WTC11 (cell line): Measurements from ENCODE around the gene TENT5A.

Source experiments
- CREM ChIP-seq: sonication (generic); formaldehyde crosslinking; IDR thresholded peaks from 2 replicates; pipeline ENCODE4 v1.8.1; 2022; ENCODE audit warnings: mild to moderate bottlenecking, missing genetic modification reagents, moderate library complexity
- CTCF ChIP-seq: fragments of 200-600 bp; IDR thresholded peaks from 2 replicates; pipeline ENCODE4 v1.8.0; 2022; ENCODE audit warnings: antibody characterized with exemption
- EMX1 ChIP-seq: fragments of 250-450 bp; sonication (Bioruptor Pico); IDR thresholded peaks from 2 replicates; pipeline ENCODE4 v1.8.0; 2021; ENCODE audit warnings: mild to moderate bottlenecking
- ESRRA ChIP-seq: sonication (generic); formaldehyde crosslinking; IDR thresholded peaks from 2 replicates; pipeline ENCODE4 v1.8.1; 2022; ENCODE audit warnings: mild to moderate bottlenecking, missing genetic modification reagents, borderline replicate concordance
- GTF2I ChIP-seq: fragments of 250-450 bp; sonication (Bioruptor Pico); conservative IDR thresholded peaks from 2 replicates; pipeline ENCODE4 v1.4.0; 2021; ENCODE audit warnings: mild to moderate bottlenecking
- NFYB ChIP-seq: sonication (generic); formaldehyde crosslinking; conservative IDR thresholded peaks from 2 replicates; pipeline ENCODE4 v1.8.0; 2022; ENCODE audit warnings: low read depth, missing genetic modification reagents
- SP1 ChIP-seq: sonication (generic); formaldehyde crosslinking; conservative IDR thresholded peaks from 2 replicates; pipeline ENCODE4 v1.8.1; 2022; ENCODE audit warnings: missing genetic modification reagents
- TEAD4 ChIP-seq: sonication (generic); formaldehyde crosslinking; IDR thresholded peaks from 2 replicates; pipeline ENCODE4 v1.8.0; 2022; ENCODE audit warnings: mild to moderate bottlenecking, missing genetic modification reagents
- TF ChIP-seq, protein P1 (sequence below): sonication (generic); formaldehyde crosslinking; IDR thresholded peaks from 2 replicates; pipeline ENCODE4 v1.8.0; 2022; ENCODE audit warnings: mild to moderate bottlenecking, missing genetic modification reagents
- TF ChIP-seq, protein P2 (sequence below): sonication (generic); formaldehyde crosslinking; IDR thresholded peaks from 2 replicates; pipeline ENCODE4 v1.8.1; 2023; ENCODE audit warnings: mild to moderate bottlenecking, moderate library complexity, missing genetic modification reagents
- TF ChIP-seq, protein P3 (sequence below): fragments of 250-450 bp; sonication (Bioruptor Pico); IDR thresholded peaks from 2 replicates; pipeline ENCODE4 v1.8.0; 2021; ENCODE audit warnings: mild to moderate bottlenecking
- TF ChIP-seq, protein P4 (sequence below): sonication (generic); formaldehyde crosslinking; IDR thresholded peaks from 2 replicates; pipeline ENCODE4 v1.8.1; 2022; ENCODE audit warnings: mild to moderate bottlenecking, missing genetic modification reagents, moderate library complexity, borderline replicate concordance
- TF ChIP-seq, protein P5 (sequence below): sonication (generic); formaldehyde crosslinking; IDR thresholded peaks from 2 replicates; pipeline ENCODE4 v1.8.0; 2022; ENCODE audit warnings: mild to moderate bottlenecking, missing genetic modification reagents
- TF ChIP-seq, protein P6 (sequence below): sonication (generic); formaldehyde crosslinking; IDR thresholded peaks from 2 replicates; pipeline ENCODE4 v1.8.1; 2023; ENCODE audit warnings: mild to moderate bottlenecking, missing genetic modification reagents

DNA sequence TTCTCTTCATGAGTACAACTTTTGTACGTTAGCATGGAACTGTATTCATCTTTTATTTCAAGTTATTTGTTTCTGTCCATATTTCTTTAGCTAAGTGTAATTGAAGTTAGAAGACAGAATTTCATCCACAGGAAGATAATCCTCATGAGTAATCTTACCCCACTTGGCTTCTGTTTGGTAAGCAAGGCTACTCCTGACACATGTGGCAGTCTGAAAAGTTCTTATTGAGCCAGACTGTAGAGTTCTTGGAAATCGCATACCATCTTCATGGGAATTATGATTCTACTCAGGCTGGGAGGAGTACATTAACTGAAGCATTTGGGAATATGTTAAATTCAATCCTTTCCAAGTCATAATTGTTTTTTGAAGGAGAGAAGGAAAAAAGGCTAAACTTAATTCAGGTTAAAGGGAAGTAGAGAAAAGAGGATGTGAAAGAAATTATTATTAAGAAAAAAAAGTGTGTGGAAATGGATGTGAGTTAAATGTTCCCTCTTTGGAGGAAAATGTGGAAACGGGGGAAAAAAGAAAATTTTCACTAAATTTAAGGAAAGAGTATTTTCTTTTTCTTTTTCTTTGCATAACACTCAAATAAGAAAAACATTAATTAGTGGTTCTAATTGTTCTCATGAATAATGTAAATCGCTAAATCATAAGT lies 41.5 kb upstream of the TENT5A start:
- no peak for TF ChIP-seq CREM
- TF ChIP-seq TEAD4 (CRISPR knock-in tag) = no peak
- TF ChIP-seq, protein P1, sequence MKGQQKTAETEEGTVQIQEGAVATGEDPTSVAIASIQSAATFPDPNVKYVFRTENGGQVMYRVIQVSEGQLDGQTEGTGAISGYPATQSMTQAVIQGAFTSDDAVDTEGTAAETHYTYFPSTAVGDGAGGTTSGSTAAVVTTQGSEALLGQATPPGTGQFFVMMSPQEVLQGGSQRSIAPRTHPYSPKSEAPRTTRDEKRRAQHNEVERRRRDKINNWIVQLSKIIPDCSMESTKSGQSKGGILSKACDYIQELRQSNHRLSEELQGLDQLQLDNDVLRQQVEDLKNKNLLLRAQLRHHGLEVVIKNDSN (CRISPR knock-in tag) = no peak
- TF ChIP-seq, protein P2, sequence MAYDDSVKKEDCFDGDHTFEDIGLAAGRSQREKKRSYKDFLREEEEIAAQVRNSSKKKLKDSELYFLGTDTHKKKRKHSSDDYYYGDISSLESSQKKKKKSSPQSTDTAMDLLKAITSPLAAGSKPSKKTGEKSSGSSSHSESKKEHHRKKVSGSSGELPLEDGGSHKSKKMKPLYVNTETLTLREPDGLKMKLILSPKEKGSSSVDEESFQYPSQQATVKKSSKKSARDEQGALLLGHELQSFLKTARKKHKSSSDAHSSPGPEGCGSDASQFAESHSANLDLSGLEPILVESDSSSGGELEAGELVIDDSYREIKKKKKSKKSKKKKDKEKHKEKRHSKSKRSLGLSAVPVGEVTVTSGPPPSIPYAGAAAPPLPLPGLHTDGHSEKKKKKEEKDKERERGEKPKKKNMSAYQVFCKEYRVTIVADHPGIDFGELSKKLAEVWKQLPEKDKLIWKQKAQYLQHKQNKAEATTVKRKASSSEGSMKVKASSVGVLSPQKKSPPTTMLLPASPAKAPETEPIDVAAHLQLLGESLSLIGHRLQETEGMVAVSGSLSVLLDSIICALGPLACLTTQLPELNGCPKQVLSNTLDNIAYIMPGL (CRISPR knock-in tag) = no peak
- no peak for TF ChIP-seq CTCF
- TF ChIP-seq, protein P3, sequence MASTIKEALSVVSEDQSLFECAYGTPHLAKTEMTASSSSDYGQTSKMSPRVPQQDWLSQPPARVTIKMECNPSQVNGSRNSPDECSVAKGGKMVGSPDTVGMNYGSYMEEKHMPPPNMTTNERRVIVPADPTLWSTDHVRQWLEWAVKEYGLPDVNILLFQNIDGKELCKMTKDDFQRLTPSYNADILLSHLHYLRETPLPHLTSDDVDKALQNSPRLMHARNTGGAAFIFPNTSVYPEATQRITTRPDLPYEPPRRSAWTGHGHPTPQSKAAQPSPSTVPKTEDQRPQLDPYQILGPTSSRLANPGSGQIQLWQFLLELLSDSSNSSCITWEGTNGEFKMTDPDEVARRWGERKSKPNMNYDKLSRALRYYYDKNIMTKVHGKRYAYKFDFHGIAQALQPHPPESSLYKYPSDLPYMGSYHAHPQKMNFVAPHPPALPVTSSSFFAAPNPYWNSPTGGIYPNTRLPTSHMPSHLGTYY (CRISPR knock-in tag) = no peak
- TF ChIP-seq, protein P4, sequence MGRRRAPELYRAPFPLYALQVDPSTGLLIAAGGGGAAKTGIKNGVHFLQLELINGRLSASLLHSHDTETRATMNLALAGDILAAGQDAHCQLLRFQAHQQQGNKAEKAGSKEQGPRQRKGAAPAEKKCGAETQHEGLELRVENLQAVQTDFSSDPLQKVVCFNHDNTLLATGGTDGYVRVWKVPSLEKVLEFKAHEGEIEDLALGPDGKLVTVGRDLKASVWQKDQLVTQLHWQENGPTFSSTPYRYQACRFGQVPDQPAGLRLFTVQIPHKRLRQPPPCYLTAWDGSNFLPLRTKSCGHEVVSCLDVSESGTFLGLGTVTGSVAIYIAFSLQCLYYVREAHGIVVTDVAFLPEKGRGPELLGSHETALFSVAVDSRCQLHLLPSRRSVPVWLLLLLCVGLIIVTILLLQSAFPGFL (CRISPR knock-in tag) = no peak
- TF ChIP-seq NFYB (CRISPR knock-in tag) = no peak
- no peak for TF ChIP-seq SP1 (CRISPR knock-in tag)
- no peak for TF ChIP-seq EMX1 (CRISPR knock-in tag)
- TF ChIP-seq ESRRA = no peak
- TF ChIP-seq, protein P5, sequence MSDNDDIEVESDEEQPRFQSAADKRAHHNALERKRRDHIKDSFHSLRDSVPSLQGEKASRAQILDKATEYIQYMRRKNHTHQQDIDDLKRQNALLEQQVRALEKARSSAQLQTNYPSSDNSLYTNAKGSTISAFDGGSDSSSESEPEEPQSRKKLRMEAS (CRISPR knock-in tag) = no peak
- no peak for TF ChIP-seq GTF2I
- TF ChIP-seq, protein P6, sequence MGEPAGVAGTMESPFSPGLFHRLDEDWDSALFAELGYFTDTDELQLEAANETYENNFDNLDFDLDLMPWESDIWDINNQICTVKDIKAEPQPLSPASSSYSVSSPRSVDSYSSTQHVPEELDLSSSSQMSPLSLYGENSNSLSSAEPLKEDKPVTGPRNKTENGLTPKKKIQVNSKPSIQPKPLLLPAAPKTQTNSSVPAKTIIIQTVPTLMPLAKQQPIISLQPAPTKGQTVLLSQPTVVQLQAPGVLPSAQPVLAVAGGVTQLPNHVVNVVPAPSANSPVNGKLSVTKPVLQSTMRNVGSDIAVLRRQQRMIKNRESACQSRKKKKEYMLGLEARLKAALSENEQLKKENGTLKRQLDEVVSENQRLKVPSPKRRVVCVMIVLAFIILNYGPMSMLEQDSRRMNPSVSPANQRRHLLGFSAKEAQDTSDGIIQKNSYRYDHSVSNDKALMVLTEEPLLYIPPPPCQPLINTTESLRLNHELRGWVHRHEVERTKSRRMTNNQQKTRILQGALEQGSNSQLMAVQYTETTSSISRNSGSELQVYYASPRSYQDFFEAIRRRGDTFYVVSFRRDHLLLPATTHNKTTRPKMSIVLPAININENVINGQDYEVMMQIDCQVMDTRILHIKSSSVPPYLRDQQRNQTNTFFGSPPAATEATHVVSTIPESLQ (CRISPR knock-in tag) = no peak
